NCI-H187 (cell line): ENCODE data around the gene NTRK2.

Source experiments
- DNase-seq, 2 experiments: peaks; one replicate each; lab custom pipeline; 2025; lab: John Stamatoyannopoulos, UW

The NTRK2 gene

DNA sequence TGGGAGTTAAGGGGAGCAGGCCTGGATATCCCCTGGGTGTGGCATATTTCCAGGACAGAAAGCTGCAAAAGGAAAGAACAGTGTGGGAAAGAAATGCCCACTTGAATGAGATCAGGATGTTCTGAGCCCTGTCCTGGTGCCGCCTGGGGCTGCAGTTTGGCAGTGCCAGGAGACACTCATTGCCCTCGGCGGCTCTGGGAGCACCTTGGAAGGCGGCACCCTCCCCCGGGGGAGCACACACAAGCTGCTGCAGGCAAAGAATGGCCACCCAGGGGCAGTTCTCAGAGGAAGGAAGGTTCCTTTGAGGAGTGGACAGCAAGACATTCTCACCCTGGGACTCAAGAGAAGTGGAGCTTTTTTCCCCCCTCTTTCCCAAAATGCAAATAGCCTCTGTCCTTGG, 305.3 kb downstream of the NTRK2 start:
- DNase-seq = no peak

- no peak for DNase-seq
These were observed 306.4 kb downstream of the NTRK2 start for GRCh38 chr9:84975926-84976325.

GRCh38 chr9:84978661-84979060, 309.1 kb downstream of the NTRK2 start:
- DNase-seq = no peak

- DNase-seq = no peak
These were observed 314.2 kb downstream of the NTRK2 start for GRCh38 chr9:84983749-84984148.

- DNase-seq = no peak
These were observed 319.1 kb downstream of the NTRK2 start for GRCh38 chr9:84988621-84989020.

GRCh38 chr9:84990416-84990815, 320.9 kb downstream of the NTRK2 start:
- no peak for DNase-seq

DNA sequence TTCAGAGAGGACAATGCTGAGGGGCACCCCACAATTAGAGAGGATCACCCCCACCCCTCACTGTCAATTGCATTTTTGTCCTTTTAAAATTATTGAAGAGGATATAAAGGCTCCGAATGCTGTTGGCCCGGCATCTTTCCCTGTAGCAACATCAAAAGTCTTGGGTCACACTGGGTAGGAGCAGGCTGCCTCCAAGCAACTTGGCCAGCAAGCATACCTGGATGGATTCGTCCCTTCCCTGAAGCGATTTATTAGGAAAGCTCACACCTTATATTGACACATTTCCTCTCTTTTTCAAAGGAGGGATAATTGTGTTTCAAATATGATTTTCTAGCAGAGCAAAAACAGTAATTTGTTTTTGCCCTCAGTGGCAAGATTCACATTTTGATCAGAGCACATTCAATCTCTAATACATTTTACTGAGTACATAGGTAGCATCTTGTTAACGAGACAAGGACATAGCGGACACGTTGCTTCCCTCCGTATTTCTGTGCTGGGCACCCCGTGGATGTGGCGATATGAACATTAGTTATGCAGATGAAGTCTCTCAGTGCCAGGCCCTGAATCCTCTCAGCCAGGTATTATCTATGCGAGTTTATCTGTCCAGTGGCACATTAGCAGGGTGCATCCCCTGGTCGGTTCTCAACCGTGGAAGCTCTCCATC, 321.5 kb downstream of the NTRK2 start:
- no peak for DNase-seq

DNA sequence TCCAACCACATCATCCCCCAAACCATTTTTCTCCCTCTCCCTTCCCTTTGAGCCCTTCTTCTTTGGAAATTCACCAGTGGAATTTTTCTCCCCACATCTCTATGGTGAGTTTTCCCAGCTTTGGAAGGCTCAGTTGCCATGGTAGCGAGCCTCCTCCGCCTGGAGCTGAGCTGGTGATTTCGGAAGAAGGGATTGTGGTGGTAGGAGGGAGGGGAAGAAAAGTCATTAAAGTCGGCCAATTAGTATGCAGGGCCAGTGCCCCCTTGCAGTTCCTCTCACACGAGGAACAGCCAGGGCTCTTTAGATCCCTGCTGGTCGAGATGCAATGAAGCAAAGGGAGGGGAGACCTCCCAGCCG, 322.0 kb downstream of the NTRK2 start:
- no peak for DNase-seq

DNA sequence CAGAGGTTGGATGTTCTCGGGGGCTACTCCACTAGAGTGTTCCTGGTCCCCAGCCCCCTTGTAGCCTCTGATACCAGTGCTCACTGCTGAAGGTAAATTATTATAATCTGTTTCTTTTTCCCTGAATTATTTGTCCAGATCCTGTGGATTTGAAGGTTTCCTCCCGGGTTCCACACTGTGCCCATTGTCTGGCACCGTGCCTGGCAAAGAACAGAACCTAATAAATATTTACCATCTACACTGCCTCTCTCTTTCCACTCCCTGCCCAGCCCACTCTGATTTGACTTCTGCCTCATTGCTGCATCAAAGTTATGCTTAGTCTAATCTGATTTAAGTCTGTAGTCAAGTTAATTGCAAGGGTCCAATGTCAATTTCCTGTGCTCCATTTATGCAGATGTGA, 322.9 kb downstream of the NTRK2 start:
- no peak for DNase-seq

DNA sequence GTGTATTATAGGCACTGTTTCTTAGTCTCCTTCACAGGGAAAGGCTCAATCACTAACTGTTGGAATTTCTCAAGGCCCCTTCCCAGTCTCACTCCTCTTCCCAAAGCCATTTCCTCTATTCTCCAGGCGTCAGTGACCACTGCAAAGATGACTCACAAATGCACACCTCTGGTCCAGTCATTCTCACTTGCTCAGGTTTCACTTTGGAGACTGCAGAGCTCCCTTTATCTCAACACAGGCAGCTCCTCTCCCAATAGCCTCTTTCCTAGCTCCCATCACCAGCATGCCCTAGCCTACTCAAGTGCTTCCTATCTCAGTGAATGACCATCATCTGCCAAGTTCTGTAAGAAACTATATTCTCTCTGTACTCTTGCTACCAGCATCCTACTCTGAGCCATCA, 323.6 kb downstream of the NTRK2 start:
- no peak for DNase-seq

- no peak for DNase-seq
These were observed 326.5 kb downstream of the NTRK2 start for GRCh38 chr9:84996029-84996428.

DNA sequence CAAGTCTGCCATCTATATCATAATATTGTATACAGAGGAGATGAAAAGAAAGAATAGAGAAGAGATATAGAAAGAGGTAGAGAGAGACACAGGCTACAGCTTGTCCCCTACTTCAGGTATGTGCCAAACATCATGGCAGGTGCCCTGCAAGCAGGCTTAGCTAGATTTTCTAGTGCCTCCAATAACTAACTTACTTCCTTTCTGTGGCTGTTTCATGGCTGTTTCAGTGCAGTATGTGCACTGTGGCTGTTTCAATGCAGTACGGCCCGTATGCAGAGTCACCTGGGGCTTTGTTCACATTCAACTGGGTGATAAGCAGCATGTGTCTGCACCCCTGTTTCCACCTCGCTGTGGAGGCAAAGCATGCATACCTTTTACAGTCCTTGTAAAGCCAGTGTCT, 327.2 kb downstream of the NTRK2 start:
- no peak for DNase-seq

GRCh38 chr9:84997472-84997871, 327.9 kb downstream of the NTRK2 start:
- DNase-seq = no peak

DNA sequence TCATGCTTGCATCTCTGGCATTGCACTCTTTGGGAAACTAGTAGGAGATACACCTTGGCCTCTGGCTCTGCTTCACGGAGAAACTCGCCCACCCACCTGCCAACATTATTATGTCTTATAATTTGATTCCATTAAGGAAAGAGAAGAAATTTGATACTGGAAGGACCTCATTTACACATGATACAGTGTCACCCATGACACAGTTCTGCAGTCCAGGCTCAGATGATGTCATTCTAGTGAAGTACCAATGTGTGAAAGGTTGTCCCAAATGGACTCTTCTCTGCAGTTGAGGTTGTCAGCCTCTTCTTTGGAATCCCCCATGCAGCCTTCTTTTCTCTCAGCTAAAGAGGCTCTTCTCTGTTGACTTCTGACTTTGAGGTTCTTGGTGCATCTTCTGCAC, 329.1 kb downstream of the NTRK2 start:
- no peak for DNase-seq

GRCh38 chr9:84999788-85000187, 330.3 kb downstream of the NTRK2 start:
- no peak for DNase-seq

GRCh38 chr9:85001925-85002324, 332.4 kb downstream of the NTRK2 start:
- DNase-seq = no peak

GRCh38 chr9:85004818-85005413, 335.4 kb downstream of the NTRK2 start:
- DNase-seq = no peak

- no peak for DNase-seq
These were observed 338.2 kb downstream of the NTRK2 start for GRCh38 chr9:85007748-85008147.

- no peak for DNase-seq
These were observed 338.7 kb downstream of the NTRK2 start for GRCh38 chr9:85008215-85008614.

GRCh38 chr9:85009251-85009650, 339.7 kb downstream of the NTRK2 start:
- no peak for DNase-seq

DNA sequence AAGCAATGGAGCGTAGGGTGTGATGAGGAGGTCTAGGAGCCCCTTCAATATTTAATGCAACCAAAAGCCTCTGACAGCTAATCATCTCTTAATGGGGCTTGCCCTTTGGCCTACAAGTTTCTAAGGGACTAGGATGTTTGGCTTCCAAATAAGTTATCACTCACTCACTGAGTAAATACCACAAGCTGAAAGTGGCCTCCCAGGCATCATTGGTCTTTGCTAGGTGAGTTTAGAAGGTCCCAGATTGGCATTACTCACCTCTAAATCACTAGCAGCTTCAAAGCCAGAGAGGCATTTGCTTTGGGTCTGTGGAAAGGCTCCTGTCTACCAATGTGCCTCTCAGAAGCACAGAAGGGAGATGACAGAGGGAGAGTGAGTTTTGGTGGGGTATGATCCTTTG, 344.2 kb downstream of the NTRK2 start:
- no peak for DNase-seq

DNA sequence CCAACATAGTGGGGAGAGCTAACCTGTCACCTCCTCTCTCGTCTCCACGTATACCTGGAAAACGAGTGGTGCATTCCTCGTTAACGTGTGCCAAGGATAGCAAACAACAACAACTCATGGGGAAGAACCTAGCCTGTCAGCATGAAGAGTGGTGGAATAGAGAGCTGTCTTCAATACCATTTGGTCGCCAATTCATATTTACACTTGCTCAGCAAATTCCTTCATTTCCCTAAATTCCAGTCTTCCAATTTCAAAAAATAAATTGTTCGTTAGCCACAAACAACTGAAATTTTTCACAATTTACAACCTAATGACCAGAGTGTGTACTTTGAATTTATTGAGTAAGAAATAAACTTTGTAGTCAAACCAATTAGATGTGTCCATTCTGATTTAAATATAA, 344.8 kb downstream of the NTRK2 start:
- DNase-seq = no peak

- DNase-seq = no peak
These were observed 347.0 kb downstream of the NTRK2 start for GRCh38 chr9:85016384-85017006.

DNA sequence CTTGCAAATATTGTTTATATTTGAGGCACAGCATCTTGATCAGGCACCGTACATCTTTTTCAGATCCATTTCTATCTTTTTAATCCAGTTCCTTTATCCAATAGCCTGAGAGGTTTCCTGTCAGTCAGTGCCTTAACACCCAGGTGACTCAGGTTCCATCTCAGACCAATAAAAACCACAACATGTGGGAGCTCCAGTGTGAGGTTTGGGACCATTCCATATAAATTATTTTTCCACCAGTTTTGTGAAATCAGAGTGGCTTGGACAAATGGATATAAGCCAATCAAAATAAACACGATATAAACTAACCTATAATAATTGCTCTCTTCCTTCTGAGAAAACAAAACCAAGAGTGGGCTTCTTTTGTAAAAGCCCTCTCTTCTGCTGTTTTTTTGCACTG, 351.3 kb downstream of the NTRK2 start:
- DNase-seq = no peak
